ENCODE results near the gene ST8SIA5. TPM values are rescaled to one million over a fixed set of nuclear protein-coding genes. Genes with fewer than 3 reads are reported as not detected.
A peak's percentile ranks its signal among the peaks of the same experiment; 100 is the strongest.

ST8SIA5 gene
- total and polyA plus RNA-seq, 2 donors (not counting 1 experiment from before 2014, with no cell fraction given), result under 0.01 to 0.01 TPM

DNA sequence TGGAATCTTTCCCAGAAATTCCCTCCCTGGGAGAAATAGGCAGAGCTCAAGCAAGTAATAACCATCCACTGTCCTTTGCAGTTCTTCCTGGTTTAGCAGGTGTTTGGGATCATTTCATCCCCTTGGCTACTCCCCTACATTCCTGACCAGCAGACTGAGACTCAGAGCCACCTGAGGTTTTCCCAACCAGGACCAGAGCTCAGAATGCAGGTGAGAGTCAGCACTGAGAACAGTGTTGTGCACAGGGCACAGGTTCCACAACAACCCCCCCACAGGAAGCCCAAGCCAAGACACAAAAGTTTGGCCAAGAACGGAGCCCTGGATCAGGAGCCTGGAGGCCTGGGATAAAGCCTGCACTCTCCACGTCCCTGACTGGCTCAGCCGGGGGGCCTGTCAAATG lies 78.8 kb downstream of the ST8SIA5 start:
- no peaks in the 10 kb centered on the region for H3K79me2 ChIP-seq (ENCODE audit: control insufficient read depth, insufficient read depth, low read length)

DNA sequence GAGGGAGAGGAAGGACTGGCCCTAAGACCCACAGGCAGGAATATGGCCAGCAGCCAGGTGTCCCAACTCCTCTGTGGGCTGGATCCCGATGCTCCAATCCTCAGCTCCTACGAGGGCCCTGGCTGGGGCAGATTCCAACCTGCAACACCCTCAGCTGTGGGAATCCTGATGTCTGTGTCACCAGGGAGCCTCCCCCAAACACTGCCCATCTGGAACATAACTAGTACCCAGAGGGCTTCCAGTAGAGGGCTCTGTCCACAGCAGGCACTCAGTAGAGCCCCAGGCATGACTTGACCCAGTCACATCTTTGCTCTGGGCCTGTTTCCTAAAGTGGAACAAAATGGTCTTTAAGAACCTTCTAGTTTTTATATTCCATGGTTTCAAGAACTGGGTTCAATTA lies 79.2 kb downstream of the ST8SIA5 start:
- TF ChIP-seq, protein P1, sequence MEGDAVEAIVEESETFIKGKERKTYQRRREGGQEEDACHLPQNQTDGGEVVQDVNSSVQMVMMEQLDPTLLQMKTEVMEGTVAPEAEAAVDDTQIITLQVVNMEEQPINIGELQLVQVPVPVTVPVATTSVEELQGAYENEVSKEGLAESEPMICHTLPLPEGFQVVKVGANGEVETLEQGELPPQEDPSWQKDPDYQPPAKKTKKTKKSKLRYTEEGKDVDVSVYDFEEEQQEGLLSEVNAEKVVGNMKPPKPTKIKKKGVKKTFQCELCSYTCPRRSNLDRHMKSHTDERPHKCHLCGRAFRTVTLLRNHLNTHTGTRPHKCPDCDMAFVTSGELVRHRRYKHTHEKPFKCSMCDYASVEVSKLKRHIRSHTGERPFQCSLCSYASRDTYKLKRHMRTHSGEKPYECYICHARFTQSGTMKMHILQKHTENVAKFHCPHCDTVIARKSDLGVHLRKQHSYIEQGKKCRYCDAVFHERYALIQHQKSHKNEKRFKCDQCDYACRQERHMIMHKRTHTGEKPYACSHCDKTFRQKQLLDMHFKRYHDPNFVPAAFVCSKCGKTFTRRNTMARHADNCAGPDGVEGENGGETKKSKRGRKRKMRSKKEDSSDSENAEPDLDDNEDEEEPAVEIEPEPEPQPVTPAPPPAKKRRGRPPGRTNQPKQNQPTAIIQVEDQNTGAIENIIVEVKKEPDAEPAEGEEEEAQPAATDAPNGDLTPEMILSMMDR (conservative IDR thresholded peaks at IDR 0.05 in 1 of 2, IDR thresholded peaks at IDR 0.05 in 1 of 2; ENCODE audit: low read depth in 1 of 2, low read length in 2 of 2), result no peak
- no peak for TF ChIP-seq EZH2 (IDR thresholded peaks at IDR 0.05; ENCODE audit: low read length, missing control alignments)

More for the DNA sequence above, 78.8 kb downstream of the ST8SIA5 start:
- no peaks in the 10 kb centered on the region for H4K20me1 ChIP-seq (ENCODE audit: control insufficient read depth, extremely low read depth, insufficient read depth, low read length)
- H3K36me3 ChIP-seq (ENCODE audit: control insufficient read depth, insufficient read depth, low read length), result no peaks in the 10 kb centered on the region
- TF ChIP-seq EZH2 (IDR thresholded peaks at IDR 0.05; ENCODE audit: low read length, missing control alignments), result no peak
- no peak overlapping the region for H2AFZ ChIP-seq (ENCODE audit: low read length)
- no peaks in the 10 kb centered on the region for H3K27me3 ChIP-seq (ENCODE audit: control insufficient read depth, insufficient read depth, low read length)
- DNase-seq (ENCODE audit: low read depth in 2 of 2), result no peak
- H3K4me3 ChIP-seq (replicated peaks in 1 of 4; ENCODE audit: control extremely low read depth in 1 of 4, insufficient read depth in 1 of 4, low read depth in 3 of 4, low read length in 4 of 4), result no peak overlapping the region
- no peaks in the 10 kb centered on the region for H3K4me1 ChIP-seq (ENCODE audit: control insufficient read depth, extremely low read depth, insufficient read depth, low read length)
- no peaks in the 10 kb centered on the region for H3K9me3 ChIP-seq (ENCODE audit: control insufficient read depth, insufficient read depth, low read depth, low read length)
- no peak overlapping the region for H3K4me2 ChIP-seq (ENCODE audit: extremely low read depth, insufficient read depth, low read length)
- no peak overlapping the region for H3K27ac ChIP-seq (ENCODE audit: insufficient read depth, low read length)
- H3K9ac ChIP-seq (ENCODE audit: insufficient read depth, low read length), result no peak overlapping the region

GRCh38 chr18:46676182-46676835 lies 80.5 kb downstream of the ST8SIA5 start:
- no peak overlapping the region for H3K27ac ChIP-seq (ENCODE audit: insufficient read depth, low read length)
- peak; percentile 8 to 71 for DNase-seq (ENCODE audit: low read depth in 2 of 2)
- H3K4me1 ChIP-seq (ENCODE audit: control insufficient read depth, extremely low read depth, insufficient read depth, low read length), result no peaks in the 10 kb centered on the region
- no peak overlapping the region for H2AFZ ChIP-seq (ENCODE audit: low read length)
- no peak overlapping the region for H3K4me3 ChIP-seq (replicated peaks in 1 of 4; ENCODE audit: control extremely low read depth in 1 of 4, insufficient read depth in 1 of 4, low read depth in 3 of 4, low read length in 4 of 4)
- H3K79me2 ChIP-seq (ENCODE audit: control insufficient read depth, insufficient read depth, low read length), result no peaks in the 10 kb centered on the region
- no peaks in the 10 kb centered on the region for H4K20me1 ChIP-seq (ENCODE audit: control insufficient read depth, extremely low read depth, insufficient read depth, low read length)
- H3K27me3 ChIP-seq (ENCODE audit: control insufficient read depth, insufficient read depth, low read length), result no peaks in the 10 kb centered on the region
- no peak overlapping the region for H3K9ac ChIP-seq (ENCODE audit: insufficient read depth, low read length)
- H3K4me2 ChIP-seq (ENCODE audit: extremely low read depth, insufficient read depth, low read length), result no peak overlapping the region
- no peaks in the 10 kb centered on the region for H3K9me3 ChIP-seq (ENCODE audit: control insufficient read depth, insufficient read depth, low read depth, low read length)
- TF ChIP-seq, protein P1 (conservative IDR thresholded peaks at IDR 0.05 in 1 of 2, IDR thresholded peaks at IDR 0.05 in 1 of 2; ENCODE audit: low read depth in 1 of 2, low read length in 2 of 2), result no peak
- no peak for TF ChIP-seq EZH2 (IDR thresholded peaks at IDR 0.05; ENCODE audit: low read length, missing control alignments)
- no peaks in the 10 kb centered on the region for H3K36me3 ChIP-seq (ENCODE audit: control insufficient read depth, insufficient read depth, low read length)

More for the DNA sequence above, 79.2 kb downstream of the ST8SIA5 start:
- Histone ChIP-seq H4K20me1 (ENCODE audit: control insufficient read depth, extremely low read depth, insufficient read depth, low read length) (no peaks in the 10 kb centered on the region), H3K79me2 (ENCODE audit: control insufficient read depth, insufficient read depth, low read length) (no peaks in the 10 kb centered on the region), H3K36me3 (ENCODE audit: control insufficient read depth, insufficient read depth, low read length) (no peaks in the 10 kb centered on the region), H3K4me3 (replicated peaks in 1 of 4; ENCODE audit: control extremely low read depth in 1 of 4, insufficient read depth in 1 of 4, low read depth in 3 of 4, low read length in 4 of 4) (no peak overlapping the region), H3K9ac (ENCODE audit: insufficient read depth, low read length) (no peak overlapping the region), H2AFZ (ENCODE audit: low read length) (no peak overlapping the region), H3K27ac (ENCODE audit: insufficient read depth, low read length) (no peak overlapping the region), H3K4me2 (ENCODE audit: extremely low read depth, insufficient read depth, low read length) (no peak overlapping the region), H3K4me1 (ENCODE audit: control insufficient read depth, extremely low read depth, insufficient read depth, low read length) (no peaks in the 10 kb centered on the region), H3K9me3 (ENCODE audit: control insufficient read depth, insufficient read depth, low read depth, low read length) (no peaks in the 10 kb centered on the region), H3K27me3 (ENCODE audit: control insufficient read depth, insufficient read depth, low read length) (no peaks in the 10 kb centered on the region)
- DNase-seq (ENCODE audit: low read depth in 2 of 2), result peak; percentile 4 to 20

All from fibroblast of lung (primary cell).